H54 (cell line): Measurements from ENCODE around the gene NIF3L1.

Source experiments
- DNase-seq: peaks from one replicate; pipeline ENCODE4 v3.0.0; 2011; ENCODE audit warnings: low spot score, mixed read lengths; ENCODE audit not compliant: insufficient read length
- FAIRE-seq: peaks from 3 replicates; lab custom pipeline; 2011; peaks lifted over from hg19 to GRCh38; lab: Jason Lieb, UNC
- POLR2A ChIP-seq: IDR thresholded peaks from 2 replicates; pipeline ENCODE4 v1.6.1; 2011; ENCODE audit warnings: low read depth, mild to moderate bottlenecking, low read length

The NIF3L1 gene, protein sequence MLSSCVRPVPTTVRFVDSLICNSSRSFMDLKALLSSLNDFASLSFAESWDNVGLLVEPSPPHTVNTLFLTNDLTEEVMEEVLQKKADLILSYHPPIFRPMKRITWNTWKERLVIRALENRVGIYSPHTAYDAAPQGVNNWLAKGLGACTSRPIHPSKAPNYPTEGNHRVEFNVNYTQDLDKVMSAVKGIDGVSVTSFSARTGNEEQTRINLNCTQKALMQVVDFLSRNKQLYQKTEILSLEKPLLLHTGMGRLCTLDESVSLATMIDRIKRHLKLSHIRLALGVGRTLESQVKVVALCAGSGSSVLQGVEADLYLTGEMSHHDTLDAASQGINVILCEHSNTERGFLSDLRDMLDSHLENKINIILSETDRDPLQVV

GRCh38 chr2:200888704-200889625 lies at the start of gene NIF3L1, which contains the start of gene PPIL3:
Gene NIF3L1, plus strand, starts transcription at chr2:200889371. Its CDS starts 2,573 bp downstream, at chr2:200891944.
Gene PPIL3, minus strand, starts transcription at chr2:200889077. Its CDS starts 1,462 bp downstream, at chr2:200887615.
- FAIRE-seq = peak; percentile 79
- DNase-seq = peak; percentile 85
- TF ChIP-seq POLR2A = peak; percentile 50; the same call in 1 of the 2 replicates

DNA sequence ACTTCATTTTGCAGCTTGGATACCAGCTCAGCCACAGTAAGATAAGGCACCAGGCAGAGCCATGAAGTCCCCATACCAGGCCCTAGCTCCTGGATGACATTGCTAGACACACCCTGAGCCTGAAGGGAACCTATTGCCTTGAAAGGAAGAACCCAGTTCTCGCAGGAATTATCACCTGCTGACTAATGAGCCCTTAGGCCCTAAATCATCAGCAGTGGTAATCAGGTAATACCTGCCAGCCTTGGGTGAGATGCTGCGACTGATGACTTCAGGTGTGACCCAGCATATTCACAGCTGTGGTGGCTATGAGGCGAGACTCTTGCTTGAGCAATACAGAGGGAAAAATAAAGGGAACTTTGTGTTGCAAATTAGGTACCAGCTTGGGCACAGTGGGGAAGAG lies 49.7 kb upstream of the NIF3L1 start:
- TF ChIP-seq POLR2A = no peak
- DNase-seq (no peak), FAIRE-seq (no peak)

GRCh38 chr2:200843993-200844948 lies 44.9 kb upstream of the NIF3L1 start:
- no peak for TF ChIP-seq POLR2A
- DNase-seq (no peak), FAIRE-seq (no peak)

- no peak for DNase-seq
- no peak for FAIRE-seq
- TF ChIP-seq POLR2A = no peak
Measured at GRCh38 chr2:200845194-200845593, 44.0 kb upstream of the NIF3L1 start.

GRCh38 chr2:200845669-200846325 lies 43.4 kb upstream of the NIF3L1 start:
- no peak for DNase-seq
- TF ChIP-seq POLR2A = no peak
- no peak for FAIRE-seq

DNA sequence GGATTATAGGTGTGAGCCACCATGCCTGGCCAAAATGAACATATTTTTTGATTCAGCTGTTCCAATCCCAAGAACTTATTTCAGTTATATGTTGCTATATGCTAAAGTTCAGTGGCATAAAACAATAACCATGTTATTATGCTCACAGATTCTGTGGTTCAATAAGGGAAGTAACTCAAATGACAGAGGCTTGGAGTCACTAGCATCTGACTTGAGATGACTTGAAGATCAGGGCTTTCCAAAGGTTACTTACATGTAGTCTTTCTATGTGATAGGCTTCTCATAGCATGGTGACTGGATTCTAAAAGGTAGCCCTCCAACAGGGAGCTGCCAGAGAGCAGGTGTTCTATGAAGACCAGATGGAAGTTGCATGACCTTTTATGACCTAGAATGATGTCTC lies 41.9 kb upstream of the NIF3L1 start:
- TF ChIP-seq POLR2A = no peak
- no peak for DNase-seq
- no peak for FAIRE-seq

DNA sequence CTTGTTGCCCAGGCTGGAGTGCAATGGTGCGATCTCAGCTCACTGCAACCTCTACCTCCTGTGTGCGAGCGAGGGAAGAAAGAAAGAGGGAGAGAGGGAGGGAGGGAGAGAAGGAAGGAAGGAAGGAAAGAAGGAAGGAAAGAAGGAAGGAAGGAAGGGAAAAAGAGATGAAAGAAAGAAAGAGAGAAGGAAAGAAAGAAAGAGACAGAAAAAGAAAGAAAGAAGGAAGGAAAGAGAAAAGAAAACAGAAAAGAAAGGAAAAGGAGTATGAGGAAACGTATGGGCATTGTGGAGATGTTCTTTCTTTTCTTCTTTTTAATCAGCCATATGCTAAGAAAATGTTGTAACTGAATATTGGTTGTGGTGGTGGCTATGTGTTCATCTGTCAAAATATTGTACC lies 41.2 kb upstream of the NIF3L1 start:
- TF ChIP-seq POLR2A = no peak
- DNase-seq = no peak
- FAIRE-seq = no peak

DNA sequence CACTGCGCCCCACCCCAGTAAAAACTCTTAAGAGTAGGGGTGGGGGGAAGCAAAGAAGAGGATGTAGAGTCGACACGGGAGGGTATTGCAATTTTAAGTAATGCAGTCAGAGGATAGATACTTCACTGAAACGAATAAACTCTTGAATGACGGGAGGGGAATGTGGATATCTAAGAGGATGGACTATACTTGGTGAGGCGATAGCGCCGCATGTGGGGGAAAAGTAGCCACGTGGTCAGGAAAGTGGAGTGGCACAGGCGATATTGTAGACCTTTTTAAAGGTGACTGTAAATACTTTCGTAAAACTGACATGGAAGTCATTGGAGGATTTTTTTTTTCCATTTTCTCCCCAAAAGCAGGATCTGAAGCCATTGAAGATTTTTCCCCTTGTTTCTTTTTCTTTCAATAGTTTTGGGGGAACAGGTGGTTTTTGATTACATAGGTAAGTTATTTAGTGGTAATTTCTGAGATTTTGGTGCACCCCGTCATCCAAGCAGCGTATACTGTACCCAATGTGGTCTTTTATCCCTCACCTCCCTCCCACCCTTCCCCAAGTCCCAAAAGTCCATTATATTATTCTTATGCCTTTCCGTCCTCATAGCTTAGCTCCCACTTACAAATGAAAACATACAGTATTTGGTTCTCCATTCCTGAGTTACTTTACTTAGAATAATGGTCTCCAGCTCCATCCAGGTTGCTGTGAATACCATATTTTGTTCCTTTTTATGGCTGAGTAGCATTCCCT lies 38.5 kb upstream of the NIF3L1 start:
- TF ChIP-seq POLR2A = no peak
- DNase-seq (no peak), FAIRE-seq (no peak)

- no peak for TF ChIP-seq POLR2A
- FAIRE-seq (no peak), DNase-seq (no peak)
Measured at GRCh38 chr2:200851398-200852248, 37.5 kb upstream of the NIF3L1 start.

DNA sequence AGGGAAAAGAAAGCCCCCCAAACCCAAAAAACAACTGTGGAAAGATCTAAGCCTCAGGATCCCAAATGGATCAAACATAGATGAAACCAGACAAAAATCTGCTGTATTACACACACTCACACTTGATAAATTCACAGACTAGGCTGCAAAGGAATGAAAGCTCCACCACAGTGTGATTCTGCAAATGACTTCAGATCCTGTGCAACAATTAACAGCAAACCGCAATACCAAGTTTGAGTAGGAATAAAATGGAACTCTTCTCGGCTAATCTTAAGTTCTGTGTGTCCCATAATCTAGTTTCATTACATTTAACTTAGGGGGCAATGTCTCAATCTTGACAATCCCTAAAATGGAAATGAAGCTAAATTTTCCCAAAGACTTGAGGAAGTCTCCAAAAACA lies 36.6 kb upstream of the NIF3L1 start:
- no peak for FAIRE-seq
- TF ChIP-seq POLR2A = no peak
- no peak for DNase-seq

DNA sequence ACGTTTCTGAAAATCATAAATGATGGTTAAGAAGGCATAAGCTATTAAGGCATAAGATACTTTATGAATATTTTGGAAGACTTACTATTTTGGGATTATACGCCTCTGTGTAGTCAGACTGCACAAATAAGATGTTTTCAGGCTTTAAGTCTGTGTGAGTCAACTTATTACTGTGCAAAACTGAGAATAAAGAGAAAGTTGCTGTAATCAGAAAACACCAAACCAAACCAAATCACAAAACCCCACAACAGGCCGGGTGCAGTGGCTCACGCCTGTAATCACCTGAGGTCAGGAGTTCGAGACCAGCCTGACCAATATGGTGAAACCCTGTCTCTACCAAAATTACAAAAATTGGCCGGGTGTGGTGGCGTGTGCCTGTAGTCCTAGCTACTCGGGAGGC lies 32.4 kb upstream of the NIF3L1 start:
- peak; percentile 23 for FAIRE-seq
- TF ChIP-seq POLR2A = no peak
- no peak for DNase-seq
